ENCODE data around the gene MORN1.
"Not testable (repeated sequence)": the region's sequence is repeated elsewhere in the genome, so short reads cannot be mapped to it uniquely, and the experiment has no call there.

Gene MORN1

DNA sequence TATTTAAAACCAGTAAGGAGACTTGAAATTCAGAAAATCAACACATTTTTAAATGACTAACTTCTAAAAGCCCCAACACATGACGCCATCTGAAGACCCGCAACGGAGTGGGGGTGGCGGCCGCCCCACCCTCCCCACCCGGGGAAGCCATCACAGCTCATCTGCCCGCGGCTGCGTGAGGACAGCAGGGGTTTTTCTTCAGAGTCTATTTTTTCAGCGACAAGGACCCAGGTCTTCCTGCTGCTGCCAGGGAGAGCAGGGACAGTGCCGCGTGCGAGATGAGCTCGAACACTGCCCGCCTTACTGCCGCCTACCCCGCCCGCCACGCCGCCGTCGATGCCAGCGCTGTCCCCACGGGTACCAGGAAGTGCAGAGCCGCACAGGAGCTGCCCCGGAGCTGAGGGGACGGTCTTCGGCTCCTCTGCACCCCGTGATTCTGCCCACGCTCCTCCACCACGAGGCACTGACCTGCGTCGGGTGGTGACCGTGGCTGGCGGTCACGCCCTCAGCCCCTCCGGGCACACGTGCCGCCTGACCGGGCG lies 84.2 kb downstream of the MORN1 start:
- no peak for DNase-seq (ENCODE audit: low read depth in 2 of 2)

- DNase-seq (ENCODE audit: low read depth in 2 of 2) = no peak
Measured at GRCh38 chr1:2306151-2306978, 85.0 kb downstream of the MORN1 start.

- no peak for DNase-seq (ENCODE audit: low read depth in 2 of 2)
Measured at GRCh38 chr1:2304921-2305681, 86.3 kb downstream of the MORN1 start.

- no peak for DNase-seq (ENCODE audit: low read depth in 2 of 2)
Measured at GRCh38 chr1:2304282-2304681, 87.1 kb downstream of the MORN1 start.

- DNase-seq (ENCODE audit: low read depth in 2 of 2) = no peak
Measured at GRCh38 chr1:2303781-2304180, 87.6 kb downstream of the MORN1 start.

GRCh38 chr1:2303016-2303775 lies 88.2 kb downstream of the MORN1 start:
- no peak for DNase-seq (ENCODE audit: low read depth in 2 of 2)

GRCh38 chr1:2302292-2302925 lies 88.9 kb downstream of the MORN1 start:
- no peak for DNase-seq (ENCODE audit: low read depth in 2 of 2)

- no peak for DNase-seq (ENCODE audit: low read depth in 2 of 2)
Measured at GRCh38 chr1:2301607-2302291, 89.6 kb downstream of the MORN1 start.

DNA sequence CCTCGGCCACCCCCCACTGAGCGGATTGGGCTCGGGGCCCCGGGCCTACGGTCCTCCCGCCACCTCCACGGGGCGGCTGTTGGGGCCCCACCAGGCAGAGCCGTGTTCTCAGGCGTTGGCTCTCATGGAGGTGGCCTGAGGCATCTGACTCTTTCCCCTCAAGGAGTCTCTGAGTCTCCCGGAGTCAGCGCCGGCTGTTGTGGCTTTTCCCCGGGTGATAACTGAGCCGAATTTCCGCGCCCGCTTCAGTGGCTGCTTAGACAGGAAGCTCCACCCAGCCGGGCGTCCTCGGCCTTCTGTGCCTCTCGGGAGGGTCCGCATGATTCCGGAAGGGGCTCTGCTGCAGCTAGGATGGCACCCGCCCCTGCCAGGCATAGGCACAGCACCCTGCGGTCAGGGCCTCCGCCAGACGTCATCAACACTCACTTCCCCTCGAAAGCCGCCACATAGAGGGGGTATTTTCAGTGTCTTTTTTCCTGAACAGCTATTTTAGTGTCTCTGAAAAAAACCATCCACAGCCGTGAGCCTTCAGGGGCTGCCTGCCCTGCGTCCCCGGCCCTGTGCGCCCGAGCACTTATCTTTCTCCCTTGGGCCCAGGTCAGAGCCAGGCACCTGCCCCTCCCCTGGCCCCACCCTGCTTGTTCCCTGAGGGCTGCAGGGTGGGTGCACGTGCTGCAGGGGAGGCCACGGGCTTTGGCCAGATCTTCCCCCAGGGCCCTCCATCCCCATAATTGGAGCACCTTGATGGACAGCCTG lies 90.3 kb downstream of the MORN1 start:
- peak; percentile 77 to 83 for DNase-seq (ENCODE audit: low read depth in 2 of 2)

DNA sequence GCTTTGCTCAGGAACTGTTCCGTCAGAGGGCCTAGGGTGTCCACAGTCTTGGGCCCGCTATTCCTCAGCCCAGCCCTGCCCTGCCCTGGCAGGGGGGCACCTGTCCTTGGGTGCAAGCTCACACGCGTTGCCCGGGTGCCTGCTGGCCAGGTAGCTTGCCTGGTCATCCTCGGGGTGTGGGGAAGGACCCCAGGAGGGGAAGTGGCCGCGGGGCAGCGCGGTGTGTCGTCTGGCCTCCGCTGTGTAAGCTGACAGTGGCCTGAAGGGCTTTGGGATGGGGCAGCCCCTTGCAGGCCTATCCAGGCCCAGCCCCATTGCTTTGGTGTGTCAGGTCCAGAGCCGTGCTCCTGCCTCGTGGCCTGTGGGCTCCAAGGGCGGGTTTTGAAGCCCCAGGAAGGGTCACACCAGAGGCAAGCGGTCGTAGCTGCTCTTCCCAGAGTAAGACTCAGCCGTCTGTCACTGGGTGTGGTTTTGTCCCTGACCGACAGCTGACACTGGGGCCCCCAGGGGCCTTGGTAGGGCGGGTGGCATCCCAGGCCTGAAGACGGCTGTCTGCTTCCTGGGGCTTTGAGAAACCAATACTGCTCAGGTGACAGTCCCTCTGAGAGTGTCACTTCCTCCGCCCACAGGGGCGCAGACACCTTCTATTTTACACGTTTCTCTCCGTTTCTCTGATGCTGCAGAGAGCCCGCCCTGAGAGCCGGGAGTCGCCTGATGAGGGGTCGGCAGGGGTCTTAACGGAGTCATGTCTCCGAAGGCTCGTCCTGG lies 91.2 kb downstream of the MORN1 start:
- DNase-seq (ENCODE audit: low read depth in 2 of 2) = peak; percentile 59 to 70

DNA sequence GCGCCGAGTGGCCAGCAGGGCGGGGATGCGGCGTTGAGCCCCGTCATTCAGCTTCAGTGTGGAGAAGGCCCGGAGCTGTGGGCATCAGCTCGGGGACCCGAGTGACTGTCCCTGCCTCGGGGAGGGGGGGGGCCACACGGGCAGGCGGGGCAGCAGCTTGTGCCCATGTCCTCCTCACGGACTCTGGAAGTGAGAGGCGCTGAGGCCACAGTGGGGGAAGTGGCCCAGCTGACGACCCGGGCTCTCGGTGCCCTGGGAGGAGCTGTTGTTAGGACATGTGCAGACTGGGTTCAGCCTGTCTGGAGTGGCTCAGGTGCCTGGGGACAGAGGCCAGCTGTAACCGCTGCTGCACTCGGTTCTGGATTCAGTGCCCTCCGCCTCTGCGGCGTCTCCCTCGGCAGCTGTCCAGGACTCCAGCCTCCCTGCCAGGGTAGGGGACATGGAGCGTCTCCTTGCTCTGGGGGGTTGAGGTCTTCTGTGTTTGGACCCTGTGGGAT lies 92.2 kb downstream of the MORN1 start:
- DNase-seq (ENCODE audit: low read depth in 2 of 2) = no peak

- DNase-seq (ENCODE audit: low read depth in 2 of 2) = no peak
Measured at GRCh38 chr1:2298685-2299084, 92.7 kb downstream of the MORN1 start.

- DNase-seq (ENCODE audit: low read depth in 2 of 2) = no peak
Measured at GRCh38 chr1:2297246-2298011, 93.9 kb downstream of the MORN1 start.

DNA sequence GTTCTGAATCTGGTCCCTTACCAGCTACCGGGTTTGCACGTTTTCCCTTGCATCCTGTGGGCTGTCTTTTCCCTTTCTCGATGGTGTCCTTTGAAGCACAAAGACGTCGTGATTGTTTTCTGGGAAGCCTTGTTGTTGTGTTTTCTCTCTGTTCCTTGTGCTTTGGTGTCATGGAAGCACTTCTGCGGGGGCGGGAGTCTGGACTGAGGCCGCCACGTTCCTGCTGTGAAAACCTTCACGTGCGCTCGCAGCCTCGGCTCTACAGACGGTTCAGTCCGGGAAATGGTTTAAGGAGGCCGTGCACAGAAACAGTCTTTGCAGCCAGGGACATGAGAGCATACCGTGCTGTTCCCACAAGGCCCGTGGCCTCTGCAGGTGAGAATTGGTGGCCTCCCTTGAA lies 94.7 kb downstream of the MORN1 start:
- DNase-seq (ENCODE audit: low read depth in 2 of 2) = no peak

DNA sequence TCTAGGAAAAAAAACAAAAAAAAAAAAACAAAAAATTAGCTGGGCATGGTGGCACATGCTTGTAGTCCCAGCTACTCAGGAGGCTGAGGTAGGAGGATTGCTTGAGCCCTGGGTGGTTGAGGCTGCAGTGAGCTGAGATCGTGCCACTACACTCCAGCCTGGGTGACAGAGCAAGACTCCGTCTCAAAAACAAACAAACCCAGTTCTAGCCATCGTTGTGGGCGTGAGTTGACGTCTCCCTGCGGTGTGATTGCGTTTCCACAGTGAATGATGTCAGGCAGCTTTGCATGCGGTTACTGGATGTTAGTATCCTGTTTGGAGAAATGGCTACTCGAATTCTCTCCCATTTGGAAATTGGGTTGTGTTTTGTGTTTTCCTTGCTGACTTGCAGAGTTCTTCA lies 95.1 kb downstream of the MORN1 start:
- DNase-seq (ENCODE audit: low read depth in 2 of 2) = not testable (repeated sequence)

- DNase-seq (ENCODE audit: low read depth in 2 of 2) = no peak
Measured at GRCh38 chr1:2295526-2295925, 95.8 kb downstream of the MORN1 start.

DNA sequence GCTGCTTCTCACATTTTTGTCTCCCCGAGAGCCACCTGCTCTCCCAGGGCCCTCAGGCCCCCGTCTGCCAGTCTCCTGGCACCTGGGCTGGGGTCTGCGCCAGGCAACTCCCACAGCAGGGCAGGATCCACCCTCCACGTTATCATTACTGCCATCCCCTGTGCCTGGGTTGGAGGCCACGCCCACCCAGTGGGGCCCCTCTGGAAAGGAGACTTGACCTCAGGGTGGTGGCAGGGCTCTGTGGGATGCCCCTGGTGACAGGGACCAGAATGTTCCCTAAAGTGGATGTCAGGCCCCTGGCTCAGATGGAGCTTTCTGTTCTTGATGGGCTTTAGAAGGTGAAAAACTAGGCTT lies 96.7 kb downstream of the MORN1 start:
- no peak for DNase-seq (ENCODE audit: low read depth in 2 of 2)

DNA sequence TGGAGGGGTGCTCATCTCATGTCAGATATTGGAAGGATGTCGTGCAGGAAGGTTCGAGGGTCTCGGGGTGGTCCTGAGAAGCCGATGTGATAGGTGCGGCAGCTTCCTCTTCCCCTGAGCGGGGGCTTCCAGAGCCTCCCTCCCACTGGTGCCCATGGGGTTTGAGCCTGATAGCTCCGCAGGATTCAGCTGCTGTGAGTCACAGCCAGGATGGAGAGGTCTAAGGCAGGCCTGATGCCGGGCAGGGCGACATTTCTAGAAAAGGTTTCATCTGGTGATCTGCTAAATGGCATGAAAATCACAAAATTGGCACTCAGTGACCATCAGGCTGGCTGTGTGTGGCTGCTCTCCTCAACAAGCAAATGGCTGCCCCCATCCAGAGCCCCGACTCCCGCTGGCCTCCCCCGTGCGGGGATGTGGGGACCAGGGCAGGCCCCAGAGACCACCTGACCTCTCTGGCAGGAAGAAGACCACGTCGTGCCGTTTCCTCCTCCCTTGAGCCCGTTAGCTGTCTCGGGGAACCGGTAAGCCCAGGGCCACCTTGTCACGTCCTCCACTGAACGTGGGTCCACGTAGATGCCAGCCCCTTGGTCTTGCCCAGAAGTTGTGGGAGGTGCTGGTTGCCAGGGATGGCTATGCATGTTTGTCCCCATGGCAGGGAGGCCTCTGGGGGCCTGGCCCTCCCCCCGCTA lies 97.2 kb downstream of the MORN1 start:
- DNase-seq (ENCODE audit: low read depth in 2 of 2) = no peak
